ENCODE measurements around the gene SHROOM1. TPM values are rescaled to one million over a fixed set of nuclear protein-coding genes. Genes with fewer than 3 reads are reported as not detected.

SHROOM1 gene
- total and polyA plus RNA-seq, 2 donors: 7.2 to 48.3 TPM

DNA sequence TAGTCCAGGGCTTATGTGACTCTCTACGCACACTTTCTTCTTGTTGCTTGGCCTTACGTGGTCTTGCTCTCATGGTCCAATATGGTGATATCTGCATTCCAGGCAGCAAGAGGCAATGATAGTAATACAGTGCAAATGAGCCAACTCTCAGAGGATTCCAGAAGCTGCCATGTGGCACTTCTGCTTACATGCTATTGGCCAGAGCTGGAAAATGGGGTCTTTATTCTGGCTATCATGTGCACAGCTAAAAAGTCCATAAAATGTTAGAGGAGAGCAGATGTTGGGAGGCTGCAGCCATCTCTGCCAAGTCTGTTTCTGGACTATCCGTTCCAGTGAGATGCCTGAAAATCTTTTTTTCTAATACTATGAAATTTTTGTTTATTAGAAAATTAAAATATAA is 50.5 kb downstream of the SHROOM1 start:
- no peak overlapping the region for H3K27ac ChIP-seq (ENCODE audit: low read depth)
- no peak for DNase-seq (ENCODE audit: extremely low spot score)
- H3K4me3 ChIP-seq (ENCODE audit: low read depth, low read length): no peak overlapping the region
- no peaks in the 10 kb centered on the region for H3K36me3 ChIP-seq (ENCODE audit: insufficient read depth)
- no peaks in the 10 kb centered on the region for H3K4me1 ChIP-seq (ENCODE audit: insufficient read depth)
- 87% methylated on average over 3 of the region's 3 CpGs for WGBS

DNA sequence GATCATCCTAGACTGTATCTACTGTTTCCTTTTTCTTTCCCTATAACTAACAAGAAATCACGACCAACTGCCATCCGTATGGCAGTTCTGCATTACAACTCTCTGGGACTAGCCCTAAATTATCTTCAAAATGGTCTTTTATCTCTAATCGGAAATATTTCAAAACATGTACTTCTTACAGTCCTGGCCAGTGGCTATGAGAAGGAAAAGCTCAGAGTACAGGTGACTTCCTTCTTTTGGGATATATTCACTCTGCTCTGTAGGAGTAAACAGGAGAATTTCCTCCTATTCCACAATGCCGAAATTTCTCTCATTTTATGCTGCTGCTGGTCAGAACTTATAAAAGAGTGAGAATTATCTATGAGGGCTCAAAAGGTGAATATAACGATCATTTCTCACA is 51.6 kb downstream of the SHROOM1 start:
- no peaks in the 10 kb centered on the region for H3K4me1 ChIP-seq (ENCODE audit: insufficient read depth)
- H3K36me3 ChIP-seq (ENCODE audit: insufficient read depth): no peaks in the 10 kb centered on the region
- DNase-seq (ENCODE audit: extremely low spot score): no peak
- 69% methylated on average over 5 of the region's 5 CpGs for WGBS
- no peak overlapping the region for H3K27ac ChIP-seq (ENCODE audit: low read depth)
- no peak overlapping the region for H3K4me3 ChIP-seq (ENCODE audit: low read depth, low read length)

DNA sequence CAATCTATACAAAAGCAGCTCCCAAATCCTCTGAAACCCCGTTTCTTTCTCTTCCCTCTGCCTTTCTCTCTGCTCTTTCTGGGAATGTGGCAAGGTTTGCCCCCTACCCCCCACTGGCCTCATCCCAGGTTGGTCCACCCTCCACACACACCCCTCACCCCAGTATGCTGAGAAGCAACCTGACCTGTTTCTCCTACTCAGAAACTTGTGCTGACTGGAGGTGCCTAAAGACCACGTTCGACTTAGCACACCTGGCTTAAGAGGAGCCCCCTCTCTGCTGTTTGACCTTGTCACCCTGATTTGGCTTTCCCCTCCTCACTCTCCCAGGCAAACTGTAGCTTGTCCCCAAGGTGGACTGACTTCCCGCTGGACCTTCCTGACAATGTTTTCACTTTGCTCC is 52.3 kb downstream of the SHROOM1 start:
- 51% methylated on average over 4 of the region's 4 CpGs for WGBS
- DNase-seq (ENCODE audit: extremely low spot score): no peak
- no peak overlapping the region for H3K4me3 ChIP-seq (ENCODE audit: low read depth, low read length)
- no peak overlapping the region for H3K27ac ChIP-seq (ENCODE audit: low read depth)
- no peaks in the 10 kb centered on the region for H3K36me3 ChIP-seq (ENCODE audit: insufficient read depth)
- no peaks in the 10 kb centered on the region for H3K4me1 ChIP-seq (ENCODE audit: insufficient read depth)

DNA sequence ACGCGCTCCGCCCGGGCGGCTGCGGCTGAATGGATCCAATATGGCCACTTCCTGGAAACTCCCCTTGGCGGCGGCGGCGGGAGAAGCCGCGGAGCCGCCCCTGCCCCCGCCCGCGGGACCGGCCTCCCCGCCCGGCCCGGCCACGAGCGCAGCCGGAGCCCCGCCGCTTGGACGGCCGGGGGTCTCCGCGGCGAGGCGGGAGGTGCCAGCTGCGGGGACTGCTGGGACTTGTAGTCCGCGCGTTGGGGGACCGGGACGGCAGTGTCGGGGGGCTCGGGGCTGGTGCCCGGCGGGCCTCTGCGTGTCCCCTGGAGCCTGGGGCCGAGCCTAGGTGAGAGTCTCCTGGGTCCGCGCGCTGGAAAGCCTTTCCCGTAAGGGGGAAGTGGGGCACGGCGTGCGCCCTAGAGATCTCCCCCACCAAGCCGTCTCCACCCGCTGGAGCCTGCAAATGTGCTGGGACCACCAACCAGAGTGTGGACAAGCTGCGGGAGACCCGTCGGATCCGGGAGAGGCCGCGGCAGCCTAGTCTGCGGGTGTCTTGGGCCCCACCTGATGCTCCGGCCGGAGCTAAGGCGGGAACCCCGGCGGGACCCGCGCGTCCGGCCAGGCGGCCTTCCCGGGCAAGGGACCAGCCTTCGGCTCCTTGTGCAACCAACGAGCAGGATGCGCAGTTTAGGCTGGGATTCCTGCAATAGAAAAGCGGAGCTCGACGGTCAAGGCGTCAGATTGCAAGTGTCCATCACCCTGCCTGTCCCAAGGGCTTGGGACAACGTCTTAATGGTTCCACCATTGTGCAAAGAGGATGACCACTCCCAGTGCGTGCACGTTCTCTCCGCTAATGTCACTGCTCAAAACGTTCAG is 53.0 kb downstream of the SHROOM1 start, which contains the start of gene SEPTIN8:
SEPTIN8 (minus strand) TSS at position 31 of the 861 bp plus-strand sequence. CDS start 102 bp downstream, outside the sequence.
- no peak for DNase-seq (ENCODE audit: extremely low spot score)
- peak within 1 kb of the TSS; percentile 97 for H3K4me3 ChIP-seq (ENCODE audit: low read depth, low read length)
- no peaks in the 10 kb centered on the region for H3K36me3 ChIP-seq (ENCODE audit: insufficient read depth)
- peak within 1 kb of the TSS; percentile 93 for H3K27ac ChIP-seq (ENCODE audit: low read depth)
- H3K4me1 ChIP-seq (ENCODE audit: insufficient read depth): no peaks in the 10 kb centered on the region
- WGBS: under 1% methylated on average over 82 of the region's 82 CpGs

DNA sequence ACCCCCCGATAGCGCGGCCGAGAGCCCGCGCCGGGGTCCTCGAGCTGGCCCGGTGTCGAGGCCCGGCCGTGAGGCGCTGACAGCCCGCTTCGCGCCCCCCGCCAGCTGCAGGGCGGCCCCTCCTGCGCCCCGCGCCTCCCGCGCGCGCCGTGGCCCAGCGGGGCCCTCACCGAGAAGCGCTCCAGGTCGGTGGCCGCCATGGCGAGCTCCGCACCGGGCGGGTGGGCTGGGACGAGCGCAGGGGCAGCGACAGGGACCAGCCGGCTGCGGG is 53.6 kb downstream of the SHROOM1 start:
- Histone ChIP-seq H3K4me1 (ENCODE audit: insufficient read depth) (no peaks in the 10 kb centered on the region), H3K27ac (ENCODE audit: low read depth) (peak overlapping the region; percentile 67), H3K36me3 (ENCODE audit: insufficient read depth) (no peaks in the 10 kb centered on the region), H3K4me3 (ENCODE audit: low read depth, low read length) (peak overlapping the region; percentile 97)
- WGBS: under 1% methylated on average over 40 of the region's 40 CpGs
- no peak for DNase-seq (ENCODE audit: extremely low spot score)

DNA sequence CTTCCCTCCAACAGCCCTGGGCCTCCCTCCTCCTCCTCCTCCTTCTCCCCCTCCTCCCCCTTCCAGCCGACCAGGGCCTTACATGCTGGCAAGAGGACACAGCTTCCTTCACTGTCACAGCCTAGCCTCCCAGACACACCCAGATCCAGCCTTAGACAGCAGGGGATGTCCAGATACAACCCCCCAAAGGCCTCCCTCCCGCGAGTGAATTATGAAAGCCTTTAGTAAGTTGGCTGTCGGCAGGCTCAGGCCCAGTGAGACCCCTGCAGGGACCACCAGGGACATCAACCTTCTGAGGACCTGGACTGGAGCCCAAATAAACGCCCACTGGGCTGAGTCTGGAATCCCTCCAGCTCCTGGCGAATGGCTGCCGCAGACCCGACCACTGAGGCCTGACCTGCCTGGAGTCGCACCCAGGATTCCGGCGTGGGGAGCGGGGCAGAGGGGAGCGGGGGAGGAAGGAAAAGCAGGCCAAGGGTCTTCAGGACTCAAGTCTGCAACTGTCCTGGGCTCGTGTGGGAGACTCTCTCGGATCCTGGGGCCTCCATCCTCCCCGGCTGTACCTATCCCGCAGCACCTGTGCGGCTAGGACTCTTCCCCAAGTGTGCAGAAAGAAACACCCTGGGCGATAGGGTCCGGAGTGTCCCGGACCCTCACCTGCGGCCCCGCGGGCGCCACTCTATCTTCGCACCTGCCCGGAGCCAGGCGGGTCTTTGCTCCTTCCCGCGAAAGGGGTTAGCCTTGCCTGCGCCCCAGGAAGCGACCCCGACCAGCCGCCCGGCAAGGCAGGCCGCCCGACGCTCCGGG is 54.1 kb downstream of the SHROOM1 start:
- peak overlapping the region; percentile 97 for H3K4me3 ChIP-seq (ENCODE audit: low read depth, low read length)
- H3K36me3 ChIP-seq (ENCODE audit: insufficient read depth): no peaks in the 10 kb centered on the region
- H3K4me1 ChIP-seq (ENCODE audit: insufficient read depth): no peaks in the 10 kb centered on the region
- DNase-seq (ENCODE audit: extremely low spot score): no peak
- 4% methylated on average over 39 of the region's 39 CpGs for WGBS
- peak overlapping the region; percentile 67 for H3K27ac ChIP-seq (ENCODE audit: low read depth)

DNA sequence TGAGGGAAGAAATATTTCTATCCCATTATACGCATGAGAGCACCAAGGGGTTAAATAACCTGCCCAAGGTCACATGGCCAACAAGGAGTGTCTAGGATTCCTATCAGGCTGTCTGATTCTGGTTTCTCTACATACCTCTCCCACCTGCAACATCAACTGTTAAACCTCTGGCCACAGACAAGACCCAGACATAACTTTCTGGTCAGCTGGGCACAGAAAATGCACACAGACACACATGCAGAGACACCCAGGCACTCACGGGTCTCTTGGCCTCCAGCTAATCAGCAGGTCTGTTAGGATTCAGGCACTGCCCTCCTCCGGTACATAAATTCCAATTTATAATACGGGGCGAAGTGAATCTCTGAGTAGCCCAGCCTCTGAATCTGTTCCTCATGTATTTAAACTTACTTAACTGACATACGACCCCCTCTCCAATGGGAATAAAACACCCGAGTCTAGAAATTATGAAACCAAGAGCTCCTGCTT is 54.9 kb downstream of the SHROOM1 start:
- H3K4me1 ChIP-seq (ENCODE audit: insufficient read depth): no peaks in the 10 kb centered on the region
- no peak overlapping the region for H3K4me3 ChIP-seq (ENCODE audit: low read depth, low read length)
- WGBS: 37% methylated on average over 7 of the region's 7 CpGs

DNA sequence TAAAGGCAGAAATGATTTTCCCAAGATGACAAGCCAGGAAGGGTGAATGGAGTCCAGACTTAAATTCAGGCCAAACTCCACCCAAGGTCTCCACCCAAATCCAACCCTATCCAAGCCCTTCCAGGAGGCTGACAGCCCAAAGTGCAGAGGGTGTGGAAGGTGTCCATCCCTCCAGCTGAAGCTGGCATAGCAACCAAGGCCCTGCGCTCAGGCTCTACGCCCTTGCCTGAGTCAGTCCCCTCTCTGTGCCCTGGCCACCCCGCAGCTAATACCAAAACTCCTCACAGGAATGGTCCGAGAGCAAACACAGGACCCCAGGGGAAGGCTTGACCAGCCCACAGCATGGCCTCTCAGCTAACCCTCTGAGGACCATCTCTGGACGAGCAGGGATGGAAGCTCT is 55.6 kb downstream of the SHROOM1 start:
- H3K4me3 ChIP-seq (ENCODE audit: low read depth, low read length): no peak overlapping the region
- peak overlapping the region; percentile 2 for H3K27ac ChIP-seq (ENCODE audit: low read depth)
- no peak for DNase-seq (ENCODE audit: extremely low spot score)
- H3K4me1 ChIP-seq (ENCODE audit: insufficient read depth): no peaks in the 10 kb centered on the region
- no peaks in the 10 kb centered on the region for H3K36me3 ChIP-seq (ENCODE audit: insufficient read depth)
- 66% methylated on average over 5 of the region's 5 CpGs for WGBS

More for the DNA sequence above, 54.9 kb downstream of the SHROOM1 start:
- no peaks in the 10 kb centered on the region for H3K36me3 ChIP-seq (ENCODE audit: insufficient read depth)
- H3K27ac ChIP-seq (ENCODE audit: low read depth): peak overlapping the region; percentile 2
- DNase-seq (ENCODE audit: extremely low spot score): no peak

DNA sequence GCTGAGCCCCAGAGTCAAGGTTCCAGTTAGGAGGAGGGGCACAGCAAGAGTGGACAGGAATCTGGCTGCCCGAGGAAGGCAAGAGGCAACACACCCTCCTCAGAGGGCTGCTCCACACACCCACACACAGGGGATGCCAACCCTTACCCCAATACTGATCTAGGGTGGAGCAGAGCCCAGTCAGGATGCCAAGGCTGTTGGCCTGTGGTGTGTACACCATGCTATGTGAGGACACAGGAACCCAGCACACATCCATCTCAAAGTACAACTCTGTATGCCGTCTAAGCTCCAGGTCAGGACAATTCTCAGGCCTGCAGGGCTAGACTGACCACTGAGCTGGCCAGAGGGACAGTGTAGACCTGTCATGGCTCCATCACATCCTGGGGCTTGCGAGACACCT is 56.0 kb downstream of the SHROOM1 start:
- no peak overlapping the region for H3K4me3 ChIP-seq (ENCODE audit: low read depth, low read length)
- WGBS: 59% methylated on average over 3 of the region's 3 CpGs
- H3K4me1 ChIP-seq (ENCODE audit: insufficient read depth): no peaks in the 10 kb centered on the region
- no peaks in the 10 kb centered on the region for H3K36me3 ChIP-seq (ENCODE audit: insufficient read depth)
- no peak overlapping the region for H3K27ac ChIP-seq (ENCODE audit: low read depth)
- DNase-seq (ENCODE audit: extremely low spot score): no peak

DNA sequence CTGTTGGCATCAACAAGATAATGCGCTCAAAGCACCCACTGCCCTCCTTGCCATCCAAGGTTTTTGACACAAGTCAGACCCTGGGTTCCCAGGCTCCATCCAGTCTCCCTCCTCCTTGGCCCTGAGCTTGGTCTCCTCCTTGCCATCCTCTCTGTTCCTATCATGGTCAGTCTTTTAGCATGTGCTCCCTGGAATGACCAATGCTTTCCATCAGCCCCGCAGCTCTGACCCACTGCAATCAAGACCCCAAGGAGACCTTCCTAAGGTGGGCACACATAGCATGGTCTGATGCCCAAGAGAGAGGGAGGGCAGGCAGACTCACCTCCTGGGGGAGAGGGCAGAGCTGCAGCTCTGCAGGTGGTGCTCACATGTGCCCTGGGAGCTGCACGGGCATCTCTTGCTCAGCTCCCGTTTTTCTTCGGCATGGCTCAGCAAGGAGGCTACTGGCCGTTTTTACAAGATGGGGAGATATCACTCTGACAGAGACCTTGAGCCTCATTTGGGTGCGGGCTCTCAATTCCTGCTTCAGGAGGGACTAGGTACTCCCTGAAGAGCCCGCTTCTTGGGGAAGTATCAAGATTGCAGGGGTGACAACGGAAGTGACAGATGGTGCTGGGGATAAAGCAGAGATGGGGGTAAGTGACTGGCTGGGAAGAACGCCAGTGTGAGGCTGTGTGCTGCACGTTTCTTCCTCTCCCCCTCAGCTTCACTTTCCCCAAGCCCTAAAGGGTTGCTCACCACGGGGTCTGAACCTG is 56.7 kb downstream of the SHROOM1 start:
- Histone ChIP-seq H3K27ac (ENCODE audit: low read depth) (no peak overlapping the region), H3K36me3 (ENCODE audit: insufficient read depth) (no peaks in the 10 kb centered on the region), H3K4me3 (ENCODE audit: low read depth, low read length) (no peak overlapping the region), H3K4me1 (ENCODE audit: insufficient read depth) (no peaks in the 10 kb centered on the region)
- 74% methylated on average over 12 of the region's 12 CpGs for WGBS
- DNase-seq (ENCODE audit: extremely low spot score): no peak

DNA sequence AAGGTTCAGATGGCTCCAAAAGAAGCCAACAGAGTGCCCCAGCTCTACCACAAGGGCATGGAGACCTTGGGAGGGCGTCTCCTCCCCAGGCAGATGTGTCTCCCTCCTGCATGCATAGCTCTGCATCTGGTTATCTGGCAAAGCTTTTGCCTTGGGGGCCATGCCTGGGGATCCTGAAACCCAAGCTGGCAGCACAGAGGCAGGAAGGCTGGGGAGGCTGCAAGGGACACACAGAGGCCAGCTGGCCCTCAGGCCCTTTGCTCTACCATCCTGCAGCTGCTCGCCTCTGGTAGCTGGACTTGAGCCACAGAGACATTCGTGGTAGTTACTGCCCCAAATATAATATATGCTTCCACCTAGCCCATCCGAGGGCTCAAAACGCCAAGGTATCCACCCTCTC is 57.3 kb downstream of the SHROOM1 start:
- DNase-seq (ENCODE audit: extremely low spot score): no peak
- no peak overlapping the region for H3K4me3 ChIP-seq (ENCODE audit: low read depth, low read length)
- WGBS: 87% methylated on average over 5 of the region's 5 CpGs
- H3K36me3 ChIP-seq (ENCODE audit: insufficient read depth): no peaks in the 10 kb centered on the region
- no peaks in the 10 kb centered on the region for H3K4me1 ChIP-seq (ENCODE audit: insufficient read depth)
- no peak overlapping the region for H3K27ac ChIP-seq (ENCODE audit: low read depth)

DNA sequence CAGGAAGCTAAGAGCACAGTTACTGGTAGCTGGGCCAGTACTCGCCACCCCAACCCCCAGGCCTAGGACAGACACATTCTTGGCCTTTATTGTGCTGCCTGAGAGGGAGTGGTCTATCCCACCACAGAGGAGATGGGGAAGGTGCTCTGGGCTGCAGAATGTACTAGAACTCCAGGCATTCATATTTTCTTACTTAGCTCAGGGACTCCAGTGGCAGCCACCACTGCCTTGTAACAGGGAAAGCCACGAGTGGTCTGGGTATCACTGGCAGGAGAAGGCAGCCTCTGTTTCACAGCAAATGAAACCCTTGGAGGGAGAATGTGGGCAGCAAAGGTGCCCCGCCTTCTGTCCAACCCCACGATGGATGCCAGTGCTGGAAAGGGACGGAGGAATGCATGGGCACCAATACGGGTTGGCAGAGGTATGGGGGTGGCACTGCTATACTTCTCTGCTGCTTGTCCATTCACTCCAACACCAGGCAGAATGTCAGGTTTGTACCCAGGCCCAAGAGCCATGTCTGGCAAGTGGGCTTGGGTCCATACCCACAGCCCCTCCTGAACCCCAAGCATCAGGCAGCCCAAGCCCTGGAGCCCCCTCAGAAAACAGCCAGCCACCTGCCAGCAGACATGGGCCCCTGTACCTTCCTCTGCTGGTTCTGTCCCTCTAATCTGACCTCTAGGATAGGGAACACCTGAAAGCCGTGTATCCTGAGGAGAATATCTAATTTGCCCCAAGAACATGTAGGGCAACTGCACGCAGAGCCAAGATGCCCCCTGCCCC is 58.0 kb downstream of the SHROOM1 start:
- WGBS: 67% methylated on average over 8 of the region's 8 CpGs
- no peak for DNase-seq (ENCODE audit: extremely low spot score)
- no peaks in the 10 kb centered on the region for H3K4me1 ChIP-seq (ENCODE audit: insufficient read depth)

More for the DNA sequence above, 58.0 kb downstream of the SHROOM1 start:
- H3K4me3 ChIP-seq (ENCODE audit: low read depth, low read length): no peak overlapping the region
- H3K36me3 ChIP-seq (ENCODE audit: insufficient read depth): no peaks in the 10 kb centered on the region
- H3K27ac ChIP-seq (ENCODE audit: low read depth): no peak overlapping the region

Measured in urinary bladder (tissue), 4 donors.